Thymus (tissue), 11 donors: ENCODE results near the gene LY6G5C. TPM values are rescaled to one million over a fixed set of nuclear protein-coding genes. Genes with fewer than 3 reads are reported as not detected.
A peak's percentile ranks its signal among the peaks of the same experiment; 100 is the strongest.

Source experiments
- DNase-seq, 9 donors: peaks; one replicate each; pipeline ENCODE4 v3.0.0-alpha.2; 2013; ENCODE audit warnings: low spot score in 9 of 9, low read depth in 6 of 9, missing footprints in 1 of 9
- H3K27ac ChIP-seq, 2 donors: one replicate each; pipeline ENCODE4 v1.5.1; 2013; ENCODE audit warnings: control low read depth in 1 of 2, low read depth in 1 of 2, low read length in 1 of 2, mild to moderate bottlenecking in 1 of 2, moderate library complexity in 1 of 2
- H3K27me3 ChIP-seq, 2 donors: one replicate each; pipeline ENCODE4 v1.5.1; 2013; ENCODE audit warnings: low read length in 1 of 2; ENCODE audit not compliant: control insufficient read depth in 2 of 2, insufficient read depth in 1 of 2
- H3K36me3 ChIP-seq, 2 donors: one replicate each; pipeline ENCODE4 v1.5.1; 2013; ENCODE audit warnings: low read length in 1 of 2, mild to moderate bottlenecking in 1 of 2, moderate library complexity in 1 of 2; ENCODE audit not compliant: control insufficient read depth in 2 of 2, insufficient read depth in 2 of 2
- H3K4me1 ChIP-seq, 2 donors: one replicate each; pipeline ENCODE4 v1.5.1; 2013; ENCODE audit warnings: low read length in 2 of 2; ENCODE audit not compliant: control insufficient read depth in 2 of 2, insufficient read depth in 2 of 2
- H3K4me3 ChIP-seq, 2 donors: one replicate each; pipeline ENCODE4 v1.5.1; 2013; ENCODE audit warnings: low read length in 2 of 2, control low read depth in 1 of 2, mild to moderate bottlenecking in 1 of 2
- H3K9me3 ChIP-seq, 2 donors: one replicate each; pipeline ENCODE4 v1.5.1; 2013; ENCODE audit warnings: low read length in 1 of 2, mild to moderate bottlenecking in 1 of 2; ENCODE audit not compliant: control insufficient read depth in 2 of 2, insufficient read depth in 1 of 2
- WGBS: extraction: QIAGEN DNeasy Blood & Tissue Kit; methylation state at CpG from one replicate; pipeline ENCODE4 v1.1.7; 2013; 5-methylcytosine and 5-hydroxymethylcytosine counted together
- polyA plus RNA-seq: library from polyadenylated mRNA; stranded (reverse); fragments of 200-250 nt; gene quantifications from one replicate; pipeline ENCODE4 v1.2.3, GENCODE V29; 2013
- total RNA-seq: library from RNA; stranded (reverse); fragments of 120-200 nt; gene quantifications from one replicate; pipeline ENCODE4 v1.2.4, GENCODE V29; 2013
- donor health status: healthy.

LY6G5C gene
- total and polyA plus RNA-seq, 2 donors: 0.90 to 9.1 TPM

DNA sequence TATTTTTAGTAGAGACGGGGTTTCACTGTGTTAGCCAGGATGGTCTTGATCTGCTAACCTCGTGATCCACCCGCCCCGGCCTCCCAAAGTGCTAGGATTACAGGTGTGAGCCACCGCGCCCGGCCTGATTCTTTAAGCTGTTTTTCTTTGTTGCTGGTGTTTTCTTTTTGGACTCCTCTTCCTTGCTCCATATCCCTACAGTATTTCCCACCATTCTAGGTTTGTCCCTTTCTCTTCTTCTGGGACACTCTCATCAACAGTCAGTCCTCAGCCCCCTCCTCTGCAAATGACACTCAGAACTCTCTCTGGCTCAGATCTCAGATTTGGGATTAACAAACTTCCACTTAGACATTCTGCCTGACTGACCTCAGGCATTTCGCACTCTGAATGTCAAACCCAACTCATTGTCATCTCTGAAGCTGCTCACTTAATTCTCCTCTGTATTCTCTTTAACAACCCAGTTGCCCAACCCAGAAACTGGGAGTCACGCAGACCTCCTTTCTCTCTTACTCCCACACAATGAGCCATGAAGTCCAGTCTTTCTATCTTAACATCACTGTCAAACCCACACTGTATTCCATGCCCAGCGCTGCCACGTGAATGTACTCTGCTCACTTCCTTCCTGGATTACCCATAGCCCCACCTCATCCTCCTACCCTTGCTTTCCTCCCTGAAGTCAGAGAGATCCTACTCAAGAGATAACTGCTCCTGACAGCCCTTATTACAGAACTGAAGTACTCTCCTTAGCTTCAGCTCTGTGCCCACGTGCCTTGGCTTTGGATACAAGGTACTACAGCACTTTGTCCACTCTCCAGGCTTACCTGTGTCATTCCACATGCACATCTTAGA, 44.9 kb upstream of the LY6G5C start:
- Histone ChIP-seq H3K4me1 (peaks cover 25 to 70% of the 10 kb centered on the region in 2 donors), H3K27ac (no peak overlapping the region), H3K27me3 (no peaks in the 10 kb centered on the region), H3K9me3 (no peaks in the 10 kb centered on the region), H3K36me3 (peaks cover 5 to 12% of the 10 kb centered on the region in 2 donors), H3K4me3 (no peak overlapping the region)
- DNase-seq: no peak
- 83% methylated on average over 12 of the region's 12 CpGs for WGBS

- Histone ChIP-seq H3K27me3 (no peaks in the 10 kb centered on the region), H3K36me3 (peaks cover 5 to 8% of the 10 kb centered on the region in 2 donors), H3K4me1 (peaks cover 21 to 56% of the 10 kb centered on the region in 2 donors), H3K4me3 (no peak overlapping the region), H3K9me3 (no peaks in the 10 kb centered on the region), H3K27ac (no peak overlapping the region)
- WGBS: 96% methylated on average over 25 of the region's 25 CpGs
- no peak for DNase-seq
Observed at GRCh38 chr6:31723980-31724691, 43.3 kb upstream of the LY6G5C start.

DNA sequence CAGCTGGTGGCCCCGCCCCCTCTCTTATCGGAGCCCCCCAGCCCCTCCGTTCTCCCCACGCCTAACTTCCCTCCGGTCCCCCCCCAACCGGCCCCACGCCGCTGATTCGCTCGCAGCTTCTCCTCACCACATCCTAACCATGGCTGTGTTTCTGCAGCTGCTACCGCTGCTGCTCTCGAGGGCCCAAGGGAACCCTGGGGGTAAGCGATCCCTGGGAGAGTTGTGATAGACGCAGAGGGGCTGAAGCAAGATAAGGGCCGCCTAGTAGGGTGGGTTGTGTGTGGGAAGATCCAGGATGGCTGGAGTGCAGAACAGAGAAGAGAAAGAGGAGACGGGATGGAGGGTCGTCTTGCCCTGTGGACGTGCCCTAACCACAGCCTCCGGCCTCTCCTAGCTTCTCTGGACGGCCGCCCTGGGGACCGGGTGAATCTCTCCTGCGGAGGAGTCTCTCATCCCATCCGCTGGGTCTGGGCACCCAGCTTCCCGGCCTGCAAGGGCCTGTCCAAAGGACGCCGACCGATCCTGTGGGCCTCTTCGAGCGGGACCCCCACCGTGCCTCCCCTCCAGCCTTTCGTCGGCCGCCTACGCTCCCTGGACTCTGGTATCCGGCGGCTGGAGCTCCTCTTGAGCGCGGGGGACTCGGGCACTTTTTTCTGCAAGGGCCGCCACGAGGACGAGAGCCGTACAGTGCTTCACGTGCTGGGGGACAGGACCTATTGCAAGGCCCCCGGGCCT, 42.5 kb upstream of the LY6G5C start, which contains the start of gene MPIG6B:
Gene MPIG6B (plus strand): TSS at position 129 of the 735 bp plus-strand sequence. CDS start 11 bp downstream, at position 140.
- DNase-seq: peak in 4 of 9 donors; percentile 34 to 85 (median 62)
- Histone ChIP-seq H3K9me3 (no peaks in the 10 kb centered on the region), H3K4me3 (peak within 1 kb of the TSS in 1 of 2 donors; percentile 8), H3K27ac (peak within 1 kb of the TSS; percentile 33 to 79), H3K36me3 (peaks cover 5 to 8% of the 10 kb centered on the region in 2 donors), H3K27me3 (no peaks in the 10 kb centered on the region), H3K4me1 (peaks cover 16 to 48% of the 10 kb centered on the region in 2 donors)
- WGBS: 65% methylated on average over 46 of the region's 46 CpGs

DNA sequence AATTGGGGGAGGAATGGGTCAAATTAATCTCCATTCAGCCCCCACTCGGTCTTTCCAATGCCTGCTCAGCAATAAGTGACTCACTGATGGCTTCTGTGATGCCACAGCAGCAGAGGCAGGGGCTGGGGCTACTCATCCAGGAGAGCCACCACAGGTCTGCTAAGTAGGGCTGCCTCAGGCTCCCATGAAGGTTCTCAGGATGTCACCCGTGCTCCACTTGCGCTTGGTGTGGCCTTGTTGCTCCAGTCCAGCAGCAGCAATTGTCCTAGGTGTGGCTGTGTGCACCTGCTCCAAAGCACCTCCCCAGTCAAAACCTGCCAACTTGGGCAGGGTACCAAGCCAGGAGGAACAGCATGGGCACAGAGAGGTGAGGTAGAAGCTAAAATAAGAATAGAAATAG, 41.3 kb upstream of the LY6G5C start:
- peaks cover 5 to 8% of the 10 kb centered on the region in 2 donors for H3K36me3 ChIP-seq
- 95% methylated on average over 3 of the region's 3 CpGs for WGBS
- no peak overlapping the region for H3K27ac ChIP-seq
- H3K27me3 ChIP-seq: no peaks in the 10 kb centered on the region
- no peak for DNase-seq
- H3K4me1 ChIP-seq: peaks cover 5 to 36% of the 10 kb centered on the region in 2 donors
- H3K9me3 ChIP-seq: no peaks in the 10 kb centered on the region
- no peak overlapping the region for H3K4me3 ChIP-seq

DNA sequence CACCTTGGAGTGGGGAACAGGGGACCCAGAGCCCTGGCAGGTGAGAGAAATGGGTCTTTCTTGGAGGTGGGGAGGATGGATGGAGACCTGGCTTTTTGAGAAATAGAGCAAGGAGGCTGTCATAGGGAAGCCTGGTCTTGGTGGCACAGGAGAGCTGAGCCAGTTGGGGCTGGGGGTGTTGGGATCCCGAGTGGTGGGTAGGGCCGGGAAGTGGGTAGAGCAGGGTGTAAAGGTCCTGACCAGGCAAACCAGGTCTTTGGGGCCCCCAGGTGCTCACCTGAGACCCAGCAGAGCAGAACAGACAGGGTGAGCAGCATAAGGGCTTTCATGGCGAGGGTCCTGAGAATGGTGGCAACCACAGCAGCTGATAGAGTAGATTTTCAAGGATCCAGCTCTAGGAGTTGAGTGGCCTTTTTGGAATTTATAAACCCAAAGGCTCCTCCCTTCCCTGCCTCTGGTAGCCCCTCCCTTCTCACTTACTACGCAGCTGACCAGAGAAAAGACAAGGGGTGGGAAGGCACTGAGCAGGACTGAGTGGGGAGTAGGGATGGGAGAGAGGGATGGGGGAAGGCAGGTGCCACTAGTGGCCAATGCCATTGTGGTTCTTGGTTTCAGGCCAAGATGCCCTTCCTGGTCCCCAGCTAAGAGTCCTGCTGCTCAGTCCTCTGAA, 40.6 kb upstream of the LY6G5C start, which contains the start of gene LY6G6C:
Gene LY6G6C (minus strand): TSS at position 396 of the 670 bp plus-strand sequence. CDS start 67 bp downstream, at position 329.
- no peaks in the 10 kb centered on the region for H3K27me3 ChIP-seq
- no peak within 1 kb of the TSS for H3K27ac ChIP-seq
- WGBS: 97% methylated on average over 4 of the region's 4 CpGs
- no peak within 1 kb of the TSS for H3K4me3 ChIP-seq
- no peak for DNase-seq
- peaks cover 4 to 5% of the 10 kb centered on the region in 2 donors for H3K36me3 ChIP-seq
- H3K4me1 ChIP-seq: peaks cover 3 to 30% of the 10 kb centered on the region in 2 donors
- H3K9me3 ChIP-seq: no peaks in the 10 kb centered on the region

- H3K27me3 ChIP-seq: no peaks in the 10 kb centered on the region
- no peak for DNase-seq
- peaks cover 3 to 23% of the 10 kb centered on the region in 2 donors for H3K4me1 ChIP-seq
- WGBS: 98% methylated on average over 5 of the region's 5 CpGs
- H3K4me3 ChIP-seq: no peak overlapping the region
- H3K9me3 ChIP-seq: no peaks in the 10 kb centered on the region
- H3K36me3 ChIP-seq: peaks cover 0 to 5% of the 10 kb centered on the region in 2 donors
- H3K27ac ChIP-seq: no peak overlapping the region
Observed at GRCh38 chr6:31720196-31720770, 39.4 kb upstream of the LY6G5C start.

DNA sequence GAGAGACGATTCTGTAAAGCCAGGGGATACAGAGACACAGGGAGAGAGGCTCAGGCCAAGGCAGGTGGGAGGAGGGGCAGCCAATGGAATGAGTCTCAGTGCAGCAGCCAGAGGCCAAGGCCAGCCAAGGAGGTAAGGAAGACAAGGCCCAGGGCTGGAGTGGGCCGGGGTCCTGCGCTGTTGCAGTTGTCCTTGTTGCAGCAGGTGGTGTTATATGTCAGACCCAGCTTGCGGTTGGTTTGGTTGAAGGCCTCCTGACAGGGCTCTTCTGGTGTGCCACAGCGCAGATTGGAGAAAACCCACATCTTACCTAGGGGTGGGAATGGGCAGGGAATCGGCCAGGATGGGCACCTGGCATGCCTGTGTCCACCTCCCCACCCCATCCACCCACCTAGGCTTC, 38.1 kb upstream of the LY6G5C start:
- WGBS: 93% methylated on average over 6 of the region's 6 CpGs
- Histone ChIP-seq H3K27ac (no peak overlapping the region), H3K36me3 (peaks cover 0 to under 1% of the 10 kb centered on the region in 2 donors), H3K9me3 (no peaks in the 10 kb centered on the region), H3K4me3 (no peak overlapping the region), H3K27me3 (no peaks in the 10 kb centered on the region), H3K4me1 (peaks cover 7 to 30% of the 10 kb centered on the region in 2 donors)
- no peak for DNase-seq

GRCh38 chr6:31718265-31718664, 37.4 kb upstream of the LY6G5C start:
- Histone ChIP-seq H3K9me3 (no peaks in the 10 kb centered on the region), H3K4me1 (peaks cover 8 to 30% of the 10 kb centered on the region in 2 donors), H3K27me3 (no peaks in the 10 kb centered on the region), H3K36me3 (no peaks in the 10 kb centered on the region), H3K27ac (no peak overlapping the region), H3K4me3 (no peak overlapping the region)
- DNase-seq: no peak
- 94% methylated on average over 1 of the region's 1 CpG for WGBS
